MM.1S (cell line): ENCODE results near the gene CACNB4.

Experiments used
- DNase-seq: peaks from one replicate; pipeline ENCODE4 v3.0.0-alpha.2; 2015
- H2AFZ ChIP-seq: fragments of 300-600 bp; sonication (generic); 2 replicates; pipeline ENCODE4 v1.6.0; 2016; ENCODE audit warnings: antibody characterized with exemption, low read length
- H3F3A ChIP-seq: fragments of 300-600 bp; sonication (generic); 2 replicates; pipeline ENCODE4 v1.6.1; 2016; ENCODE audit warnings: mild to moderate bottlenecking, antibody characterized with exemption, low read length, moderate library complexity, mixed read lengths; ENCODE audit not compliant: insufficient read depth
- H3K27ac ChIP-seq: fragments of 300-600 bp; sonication (generic); 2 replicates; pipeline ENCODE4 v1.5.1; 2016; ENCODE audit warnings: mild to moderate bottlenecking, low read length
- H3K27me3 ChIP-seq: fragments of 300-600 bp; sonication (generic); replicated peaks from 2 replicates; pipeline ENCODE4 v1.6.0; 2016; ENCODE audit warnings: low read length; ENCODE audit not compliant: insufficient read depth
- H3K36me3 ChIP-seq: fragments of 300-600 bp; sonication (generic); replicated peaks from 2 replicates; pipeline ENCODE4 v1.6.1; 2016; ENCODE audit warnings: mild to moderate bottlenecking, low read length, mixed read lengths; ENCODE audit not compliant: insufficient read depth
- H3K4me1 ChIP-seq: fragments of 300-600 bp; sonication (generic); 2 replicates; pipeline ENCODE4 v1.6.1; 2016; ENCODE audit warnings: low read length, mixed read lengths
- H3K4me2 ChIP-seq: fragments of 300-600 bp; sonication (generic); 2 replicates; pipeline ENCODE4 v1.6.0; 2016; ENCODE audit warnings: low read depth, low read length
- H3K4me3 ChIP-seq: fragments of 300-600 bp; sonication (generic); 2 replicates; pipeline ENCODE4 v1.5.1; 2016; ENCODE audit warnings: low read length, mixed read lengths
- H3K79me2 ChIP-seq: fragments of 300-600 bp; sonication (generic); 2 replicates; pipeline ENCODE4 v1.6.1; 2016; ENCODE audit warnings: mixed run types, low read length, mixed read lengths
- H3K9ac ChIP-seq: fragments of 300-600 bp; sonication (generic); 2 replicates; pipeline ENCODE4 v1.6.1; 2016; ENCODE audit warnings: low read length, mixed read lengths
- H3K9me2 ChIP-seq: fragments of 300-600 bp; sonication (generic); replicated peaks from 2 replicates; pipeline ENCODE4 v1.6.1; 2016; ENCODE audit warnings: mild to moderate bottlenecking, low read length, mixed read lengths; ENCODE audit not compliant: insufficient read depth
- H3K9me3 ChIP-seq: fragments of 300-600 bp; sonication (generic); replicated peaks from 2 replicates; pipeline ENCODE4 v1.6.1; 2016; ENCODE audit warnings: mild to moderate bottlenecking, low read length, mixed read lengths; ENCODE audit not compliant: insufficient read depth
- H4K20me1 ChIP-seq: fragments of 300-600 bp; sonication (generic); 2 replicates; pipeline ENCODE4 v1.6.1; 2016; ENCODE audit warnings: mild to moderate bottlenecking, low read length, moderate library complexity, mixed read lengths; ENCODE audit not compliant: insufficient read depth
- CTCF ChIP-seq: fragments of 300-600 bp; sonication (generic); IDR thresholded peaks from 2 replicates; pipeline ENCODE4 v1.5.1; 2016; ENCODE audit warnings: antibody characterized with exemption, low read length, mixed read lengths
- EZH2 ChIP-seq: fragments of 300-600 bp; sonication (generic); optimal IDR thresholded peaks from 2 replicates; pipeline ENCODE3; 2017; ENCODE audit warnings: low read depth, mild to moderate bottlenecking, antibody characterized with exemption, low read length, mixed read lengths
- EZH2phosphoT487 ChIP-seq: fragments of 300-600 bp; sonication (generic); IDR thresholded peaks from 2 replicates; pipeline ENCODE4 v1.6.1; 2018; ENCODE audit warnings: antibody characterized with exemption, low read length

The CACNB4 gene

GRCh38 chr2:151886241-151886640 lies 212.6 kb downstream of the CACNB4 start:
- Histone ChIP-seq H3K9me3 (no peaks in the 10 kb centered on the region), H3K4me3 (no peak overlapping the region), H3K27ac (no peak overlapping the region), H3K9ac (no peak overlapping the region), H3F3A (no peaks in the 10 kb centered on the region), H3K4me1 (no peaks in the 10 kb centered on the region), H3K9me2 (no peaks in the 10 kb centered on the region), H3K36me3 (no peaks in the 10 kb centered on the region), H3K4me2 (no peak overlapping the region), H3K79me2 (no peaks in the 10 kb centered on the region), H4K20me1 (no peaks in the 10 kb centered on the region), H3K27me3 (no peaks in the 10 kb centered on the region), H2AFZ (no peak overlapping the region)
- TF ChIP-seq EZH2phosphoT487 (no peak), EZH2 (no peak), CTCF (no peak)
- DNase-seq = no peak

GRCh38 chr2:151882786-151883445 lies 215.9 kb downstream of the CACNB4 start:
- TF ChIP-seq EZH2 (no peak), CTCF (no peak), EZH2phosphoT487 (no peak)
- no peaks in the 10 kb centered on the region for H3K9me3 ChIP-seq
- H2AFZ ChIP-seq = no peak overlapping the region
- no peaks in the 10 kb centered on the region for H3K79me2 ChIP-seq
- H3K9me2 ChIP-seq = no peaks in the 10 kb centered on the region
- H4K20me1 ChIP-seq = no peaks in the 10 kb centered on the region
- H3K9ac ChIP-seq = no peak overlapping the region
- no peaks in the 10 kb centered on the region for H3F3A ChIP-seq
- no peak overlapping the region for H3K27ac ChIP-seq
- no peak for DNase-seq
- H3K4me1 ChIP-seq = peaks cover 8% of the 10 kb centered on the region; the same call in 1 of the 2 replicates
- H3K36me3 ChIP-seq = no peaks in the 10 kb centered on the region
- no peaks in the 10 kb centered on the region for H3K27me3 ChIP-seq
- no peak overlapping the region for H3K4me3 ChIP-seq
- H3K4me2 ChIP-seq = no peak overlapping the region

GRCh38 chr2:151881342-151881741 lies 217.5 kb downstream of the CACNB4 start:
- Histone ChIP-seq H3K79me2 (no peaks in the 10 kb centered on the region), H3F3A (no peaks in the 10 kb centered on the region), H3K9ac (no peak overlapping the region), H2AFZ (no peak overlapping the region), H3K9me2 (no peaks in the 10 kb centered on the region), H4K20me1 (no peaks in the 10 kb centered on the region), H3K27me3 (no peaks in the 10 kb centered on the region), H3K4me2 (no peak overlapping the region), H3K4me1 (peaks cover 8% of the 10 kb centered on the region; the same call in 1 of the 2 replicates), H3K9me3 (no peaks in the 10 kb centered on the region), H3K27ac (no peak overlapping the region), H3K36me3 (no peaks in the 10 kb centered on the region), H3K4me3 (no peak overlapping the region)
- TF ChIP-seq EZH2phosphoT487 (no peak), CTCF (no peak), EZH2 (no peak)
- DNase-seq = no peak
